ENCODE measurements around the gene PMM2.

PMM2 gene

GRCh38 chr16:8864480-8865110, 67.0 kb downstream of the PMM2 start:
- TF ChIP-seq CTCF (IDR thresholded peaks at IDR 0.05; ENCODE audit: low read depth, low read length, missing control alignments) = no peak
- in situ Hi-C loops (cut with HindIII; ENCODE audit: low pct_ligation_motif_present, low sequenced_read_pairs) = no loop called here
- Histone ChIP-seq H3K27ac (no peak overlapping the region), H3K36me3 (replicated peaks) (no peaks in the 10 kb centered on the region), H3K4me3 (ENCODE audit: low read depth, low read length) (no peak overlapping the region), H3K27me3 (replicated peaks) (no peaks in the 10 kb centered on the region)
- no peak for DNase-seq

GRCh38 chr16:8865145-8865882, 67.7 kb downstream of the PMM2 start:
- in situ Hi-C loops (cut with HindIII; ENCODE audit: low pct_ligation_motif_present, low sequenced_read_pairs) = no loop called here
- H3K27me3 ChIP-seq (replicated peaks) = no peaks in the 10 kb centered on the region
- no peaks in the 10 kb centered on the region for H3K36me3 ChIP-seq (replicated peaks)
- H3K27ac ChIP-seq = no peak overlapping the region
- no peak overlapping the region for H3K4me3 ChIP-seq (ENCODE audit: low read depth, low read length)
- DNase-seq = no peak
- TF ChIP-seq CTCF (IDR thresholded peaks at IDR 0.05; ENCODE audit: low read depth, low read length, missing control alignments) = no peak

- H3K4me3 ChIP-seq (ENCODE audit: low read depth, low read length) = peak overlapping the region; percentile 68
- in situ Hi-C loops (cut with HindIII; ENCODE audit: low pct_ligation_motif_present, low sequenced_read_pairs) = no loop called here
- no peak overlapping the region for H3K27ac ChIP-seq
- no peak for DNase-seq
- no peaks in the 10 kb centered on the region for H3K36me3 ChIP-seq (replicated peaks)
- no peak for TF ChIP-seq CTCF (IDR thresholded peaks at IDR 0.05; ENCODE audit: low read depth, low read length, missing control alignments)
- no peaks in the 10 kb centered on the region for H3K27me3 ChIP-seq (replicated peaks)
Observed at GRCh38 chr16:8866118-8866883, 68.7 kb downstream of the PMM2 start.

- Histone ChIP-seq H3K4me3 (ENCODE audit: low read depth, low read length) (peak overlapping the region; percentile 68), H3K27me3 (replicated peaks) (no peaks in the 10 kb centered on the region), H3K27ac (no peak overlapping the region), H3K36me3 (replicated peaks) (no peaks in the 10 kb centered on the region)
- TF ChIP-seq CTCF (IDR thresholded peaks at IDR 0.05; ENCODE audit: low read depth, low read length, missing control alignments) = no peak
- no peak for DNase-seq
- in situ Hi-C loops (cut with HindIII; ENCODE audit: low pct_ligation_motif_present, low sequenced_read_pairs) = no loop called here
Observed at GRCh38 chr16:8866884-8867215, 69.2 kb downstream of the PMM2 start.

DNA sequence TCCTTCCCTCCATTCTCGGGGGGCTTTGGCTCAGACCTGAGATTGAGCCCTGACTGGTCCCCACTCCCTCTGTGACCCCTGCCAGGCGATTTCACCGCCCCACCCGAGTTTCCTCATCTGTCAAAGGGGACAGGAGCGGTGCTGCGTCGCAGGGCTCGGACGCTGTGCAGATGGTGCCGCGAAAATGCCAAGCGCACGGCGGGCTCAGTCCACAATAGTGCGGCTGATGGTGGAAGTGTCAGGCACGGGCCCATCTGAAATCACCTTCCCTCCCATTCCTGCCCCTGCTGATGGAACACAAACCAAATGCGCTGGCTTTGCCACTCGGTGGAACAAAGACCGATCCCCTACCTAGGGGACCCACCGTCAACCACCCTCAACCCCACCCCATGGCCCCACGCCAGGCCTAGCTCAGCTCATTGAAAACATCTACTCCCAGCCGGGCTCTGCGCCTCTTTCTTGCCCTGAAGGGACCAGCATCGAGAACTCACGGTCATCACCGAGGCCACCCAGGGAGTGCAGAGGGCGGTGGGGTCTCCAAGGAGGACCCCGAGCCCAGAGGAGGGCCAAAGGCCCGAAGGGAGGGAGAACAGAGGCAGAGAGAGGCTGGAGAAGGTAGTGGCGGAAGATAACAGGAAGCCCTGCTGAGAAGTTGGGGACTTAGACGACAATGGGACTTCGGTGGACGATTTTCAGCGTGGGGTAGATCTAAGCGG, 69.7 kb downstream of the PMM2 start:
- no peak for TF ChIP-seq CTCF (IDR thresholded peaks at IDR 0.05; ENCODE audit: low read depth, low read length, missing control alignments)
- Histone ChIP-seq H3K4me3 (ENCODE audit: low read depth, low read length) (peak overlapping the region; percentile 68), H3K27ac (peak overlapping the region; percentile 54), H3K27me3 (replicated peaks) (no peaks in the 10 kb centered on the region), H3K36me3 (replicated peaks) (no peaks in the 10 kb centered on the region)
- in situ Hi-C loops (cut with HindIII; ENCODE audit: low pct_ligation_motif_present, low sequenced_read_pairs) = no loop called here
- no peak for DNase-seq
